Omental fat pad (tissue), 4 donors: Measurements from ENCODE around the gene VRTN. TPM values are rescaled to one million over a fixed set of nuclear protein-coding genes. Genes with fewer than 3 reads are reported as not detected.

ENCODE experiments used
- ATAC-seq: fragments of 150-250 bp; one replicate; pipeline ENCODE4 v1.9.1; 2016; ENCODE audit warnings: mild to moderate bottlenecking, moderate library complexity; ENCODE audit not compliant: low FRiP score
- DNase-seq: peaks from one replicate; pipeline ENCODE4 v3.0.0-alpha.2; 2019; ENCODE audit warnings: low spot score
- total RNA-seq, 4 donors: library from RNA; depleted of rRNA; stranded (reverse); fragments of >200 nt; gene quantifications; one replicate each; pipeline ENCODE4 v1.1.0, GENCODE V29; 2016
- TF ChIP-seq, protein P1 (sequence below), 3 donors: fragments of 450-650 bp; IDR thresholded peaks; one replicate each; pipeline ENCODE4 v1.5.1; 2016 to 2017; ENCODE audit warnings: antibody characterized with exemption in 3 of 3, mild to moderate bottlenecking in 3 of 3, moderate library complexity in 2 of 3

Gene VRTN
- total RNA-seq, 4 donors from 2014 or later: not detected

DNA sequence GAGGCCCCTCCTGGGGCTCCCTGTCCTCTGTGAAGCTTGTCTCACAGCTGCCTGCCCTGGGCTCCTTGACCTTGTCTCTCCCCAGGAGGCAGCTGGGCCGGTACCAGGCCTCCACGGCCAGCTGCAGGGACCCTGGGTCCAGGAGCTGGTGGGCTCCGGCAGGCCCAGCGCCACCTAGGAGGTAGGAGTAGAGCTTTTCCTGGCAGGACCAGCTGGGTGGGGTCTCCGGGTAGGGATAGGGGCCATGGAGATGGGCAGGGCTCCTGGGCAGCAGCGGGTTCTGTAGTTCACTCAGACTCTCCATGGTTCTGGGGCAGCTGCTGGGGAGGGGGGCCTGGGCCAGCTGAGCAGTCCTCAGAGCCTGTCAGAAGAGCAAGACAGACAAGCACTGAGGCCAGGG lies 61.2 kb downstream of the VRTN start:
- no peak for ATAC-seq

More for the DNA sequence above, 61.2 kb downstream of the VRTN start:
- DNase-seq: no peak
- TF ChIP-seq, protein P1, sequence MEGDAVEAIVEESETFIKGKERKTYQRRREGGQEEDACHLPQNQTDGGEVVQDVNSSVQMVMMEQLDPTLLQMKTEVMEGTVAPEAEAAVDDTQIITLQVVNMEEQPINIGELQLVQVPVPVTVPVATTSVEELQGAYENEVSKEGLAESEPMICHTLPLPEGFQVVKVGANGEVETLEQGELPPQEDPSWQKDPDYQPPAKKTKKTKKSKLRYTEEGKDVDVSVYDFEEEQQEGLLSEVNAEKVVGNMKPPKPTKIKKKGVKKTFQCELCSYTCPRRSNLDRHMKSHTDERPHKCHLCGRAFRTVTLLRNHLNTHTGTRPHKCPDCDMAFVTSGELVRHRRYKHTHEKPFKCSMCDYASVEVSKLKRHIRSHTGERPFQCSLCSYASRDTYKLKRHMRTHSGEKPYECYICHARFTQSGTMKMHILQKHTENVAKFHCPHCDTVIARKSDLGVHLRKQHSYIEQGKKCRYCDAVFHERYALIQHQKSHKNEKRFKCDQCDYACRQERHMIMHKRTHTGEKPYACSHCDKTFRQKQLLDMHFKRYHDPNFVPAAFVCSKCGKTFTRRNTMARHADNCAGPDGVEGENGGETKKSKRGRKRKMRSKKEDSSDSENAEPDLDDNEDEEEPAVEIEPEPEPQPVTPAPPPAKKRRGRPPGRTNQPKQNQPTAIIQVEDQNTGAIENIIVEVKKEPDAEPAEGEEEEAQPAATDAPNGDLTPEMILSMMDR (IDR thresholded peaks at IDR 0.05): no peak

Other genes with a start within 250 kb of the VRTN start
- not detected for gene VSX2, start 109.0 kb upstream of the VRTN start, total RNA-seq
- 10 to 100 TPM; 28.2 to 62.1 (median 48.3) TPM for gene ABCD4, start 45.5 kb upstream of the VRTN start, total RNA-seq
- gene SYNDIG1L, start 77.7 kb downstream of the VRTN start, total RNA-seq: under 1 TPM; 0.28 to 0.56 (median 0.40) TPM
- 100 to 1,000 TPM; 271 to 717 (median 546) TPM for gene NPC2, start 144.8 kb downstream of the VRTN start, total RNA-seq
- 10 to 100 TPM in 1 of 4 donors, 1 to 10 TPM in 3; 7.0 to 11.2 (median 9.2) TPM for gene ISCA2, start 145.3 kb downstream of the VRTN start, total RNA-seq